Brain microvascular endothelial cell (primary cell): ENCODE measurements around the gene TAS2R13.

Experiments
- DNase-seq: peaks from one replicate; pipeline ENCODE4 v3.0.0-alpha.2; 2020
- H3K27ac ChIP-seq: fragments of 250-450 bp; sonication (Bioruptor Pico); 2 replicates; pipeline ENCODE4 v1.5.1; 2020; ENCODE audit warnings: mild to moderate bottlenecking, moderate library complexity
- H3K27me3 ChIP-seq: fragments of 250-450 bp; sonication (Bioruptor Pico); replicated peaks from 2 replicates; pipeline ENCODE4 v1.5.1; 2020; ENCODE audit warnings: mild to moderate bottlenecking
- H3K36me3 ChIP-seq: fragments of 250-450 bp; sonication (Bioruptor Pico); replicated peaks from 2 replicates; pipeline ENCODE4 v1.5.1; 2020; ENCODE audit warnings: mild to moderate bottlenecking
- H3K4me3 ChIP-seq: 2 replicates; pipeline ENCODE4 v1.5.1; 2011; ENCODE audit warnings: low read depth, mild to moderate bottlenecking, control low read depth, low read length, moderate library complexity
- CTCF ChIP-seq: IDR thresholded peaks from 2 replicates; pipeline ENCODE4 v1.5.1; 2011; ENCODE audit warnings: low read depth, mild to moderate bottlenecking, moderate library complexity, low read length, control low read depth, inconsistent platforms; ENCODE audit errors: missing control alignments
- in situ Hi-C: cut with HindIII; loops from 2 replicates; pipeline ENCODE4 v1.10.0; 2017; ENCODE audit warnings: low sequenced_read_pairs, low pct_ligation_motif_present

TAS2R13 gene

GRCh38 chr12:10941916-10942607 lies 32.7 kb upstream of the TAS2R13 start:
- no peaks in the 10 kb centered on the region for H3K36me3 ChIP-seq
- DNase-seq: no peak
- in situ Hi-C loops: no loop called here
- no peak for TF ChIP-seq CTCF
- H3K27me3 ChIP-seq: no peaks in the 10 kb centered on the region
- no peak overlapping the region for H3K27ac ChIP-seq
- H3K4me3 ChIP-seq: no peak overlapping the region

GRCh38 chr12:10941369-10941768 lies 32.0 kb upstream of the TAS2R13 start:
- no peak for DNase-seq
- no peak overlapping the region for H3K4me3 ChIP-seq
- no peak for TF ChIP-seq CTCF
- H3K36me3 ChIP-seq: no peaks in the 10 kb centered on the region
- in situ Hi-C loops: no loop called here
- no peaks in the 10 kb centered on the region for H3K27me3 ChIP-seq
- H3K27ac ChIP-seq: no peak overlapping the region

GRCh38 chr12:10940389-10940788 lies 31.0 kb upstream of the TAS2R13 start:
- Histone ChIP-seq H3K27me3 (no peaks in the 10 kb centered on the region), H3K27ac (peak overlapping the region; percentile 83), H3K36me3 (no peaks in the 10 kb centered on the region), H3K4me3 (no peak overlapping the region)
- in situ Hi-C loops: no loop called here
- DNase-seq: peak; percentile 92
- TF ChIP-seq CTCF: no peak

- no peaks in the 10 kb centered on the region for H3K36me3 ChIP-seq
- H3K27me3 ChIP-seq: no peaks in the 10 kb centered on the region
- H3K27ac ChIP-seq: no peak within 1 kb of the TSS
- in situ Hi-C loops: no loop called here
- DNase-seq: no peak
- H3K4me3 ChIP-seq: no peak within 1 kb of the TSS
- no peak for TF ChIP-seq CTCF
These were observed 29.8 kb upstream of the TAS2R13 start, which contains the start of gene TAS2R14 for GRCh38 chr12:10939163-10939562. Gene TAS2R14 (minus strand): TSS chr12:10939263. CDS start chr12:10939207, 56 bp downstream.

GRCh38 chr12:10936506-10936905 lies 27.1 kb upstream of the TAS2R13 start:
- no peak for TF ChIP-seq CTCF

More at GRCh38 chr12:10936506-10936905, 27.1 kb upstream of the TAS2R13 start:
- no peak for DNase-seq
- Histone ChIP-seq H3K36me3 (no peaks in the 10 kb centered on the region), H3K4me3 (no peak overlapping the region), H3K27ac (no peak overlapping the region), H3K27me3 (no peaks in the 10 kb centered on the region)
- in situ Hi-C loops: no loop called here
